Heart left ventricle (tissue), 16 donors: ENCODE results near the gene UBE2M. TPM values are rescaled to one million over a fixed set of nuclear protein-coding genes. Genes with fewer than 3 reads are reported as not detected.
A peak's percentile ranks its signal among the peaks of the same experiment; 100 is the strongest.

Source experiments
- ATAC-seq, 4 donors: fragments of 200-7000 bp; cut with Tn5 transposase; one replicate each; pipeline ENCODE4 v1.9.1; 2020 to 2022; ENCODE audit warnings: moderate library complexity in 4 of 4, mild to moderate bottlenecking in 3 of 4, moderate number of reproducible peaks in 1 of 4
- DNase-seq, 5 donors: peaks; one replicate each; pipeline ENCODE4 v3.0.0-alpha.2; 2020
- H3K27ac ChIP-seq, 12 donors: fragments of 200-600 bp; sonication (generic) in 4 of 12; one replicate each; pipeline versions ENCODE4 v1.5.0 to v1.8.0; 2016 to 2022; ENCODE audit warnings: mild to moderate bottlenecking in 2 of 12
- H3K27me3 ChIP-seq, 9 donors: fragments of 200-600 bp; sonication (generic) in 2 of 9; one replicate each; pipeline versions ENCODE4 v1.5.1 to v1.8.0; 2016 to 2022; ENCODE audit warnings: mild to moderate bottlenecking in 3 of 9
- H3K36me3 ChIP-seq, 9 donors: fragments of 200-600 bp; sonication (generic) in 2 of 9; one replicate each; pipeline versions ENCODE4 v1.5.0 to v1.8.0; 2018 to 2022; ENCODE audit warnings: mild to moderate bottlenecking in 2 of 9
- H3K4me1 ChIP-seq, 12 donors: fragments of 200-600 bp; sonication (generic) in 4 of 12; one replicate each; pipeline versions ENCODE4 v1.5.0 to v1.8.0; 2016 to 2022; ENCODE audit warnings: mild to moderate bottlenecking in 3 of 12
- H3K4me3 ChIP-seq, 12 donors: fragments of 200-600 bp; sonication (generic) in 4 of 12; one replicate each; pipeline versions ENCODE4 v1.5.0 to v1.8.0; 2017 to 2022; ENCODE audit warnings: mild to moderate bottlenecking in 9 of 12, moderate library complexity in 4 of 12
- H3K9me3 ChIP-seq, 12 donors: fragments of 200-600 bp; sonication (generic) in 4 of 12; one replicate each; pipeline versions ENCODE4 v1.5.0 to v1.8.0; 2016 to 2022; ENCODE audit warnings: mild to moderate bottlenecking in 1 of 12
- POLR2A ChIP-seq, 2 donors: fragments of 450-650 bp; IDR thresholded peaks; one replicate each; pipeline ENCODE4 v1.6.1; 2017; ENCODE audit warnings: antibody characterized with exemption in 2 of 2, mild to moderate bottlenecking in 2 of 2, moderate library complexity in 2 of 2
- WGBS, 4 donors: extraction: QIAGEN DNeasy Blood & Tissue Kit in 2 of 4; methylation state at CpG; one replicate each; pipeline versions ENCODE4 v1.1.5 to v1.1.7; 2013 to 2018; 5-methylcytosine and 5-hydroxymethylcytosine counted together
- intact Hi-C, 10 donors: fragments of 100-400 bp; cut with DNase I; formaldehyde crosslinking; loops; one replicate each; pipeline versions ENCODE4 v1.11.1 to v1.14.2; 2022
- polyA plus RNA-seq, 2 donors: library from polyadenylated mRNA; stranded (reverse); fragments of 200-250 nt; gene quantifications; one replicate each; pipeline ENCODE4 v1.2.3, GENCODE V29; 2013
- total RNA-seq, 9 donors: library from RNA; depleted of rRNA in 2 of 9; stranded (reverse); fragments of >200 nt in 2 of 9; fragmentation: NEBNext Ultra II Directional in 3 of 9; extraction: Animal tissue kit (Norgen Biotek cat#: 25700) in 3 of 9; gene quantifications; one replicate each; pipeline versions ENCODE4 v1.1.0 to v1.2.4, GENCODE V29; 2016 to 2023
- TF ChIP-seq, protein P1 (sequence below), 12 donors: fragments of 200-600 bp; sonication (generic) in 4 of 12; IDR thresholded peaks; one replicate each; pipeline versions ENCODE4 v1.5.0 to v1.8.0; 2018 to 2022; ENCODE audit warnings: antibody characterized with exemption in 12 of 12, mild to moderate bottlenecking in 5 of 12
- donor health status: ischemic (EF 13 %, LVEDD 7.1; RV severe dilation, severe dysfunction).
- donor health status: healthy with polysubstance abuse.
- donor health status: DM: no; HTN: yes; CAD: no.
- donor health status: DM: no; HTN: no; CAD: no.
- donor health status: ischemic (EF 25% LVEDD 6.9; RV normal size, moderate dysfunction).
- donor health status: ischemic (EF 25% LVEDD 5.7; RV mildly dilated, moderate dysfunction).
- donor health status: healthy.
- donor health status: DM: yes; HTN: yes; CAD: no.
- donor health status: ischemic (EF 35%, LVEDD 5.7; RV mildly dilated, moderate dysfunction).
- donor health status: nonischemic (EF 11% LVEDD 7.7; RV severe dilation, severe dysfunction).
- donor health status: DM: yes; HTN: yes; CAD: no.
- donor health status: PGD.
- donor health status: ischemic (EF 29% LVEDD 5.4; RV normal size, mild dysfunction).
- donor health status: nonischemic (EF 23%, LVEDD 6.1; RV moderate dilation, normal function).

The UBE2M gene
- total and polyA plus RNA-seq, 11 donors, result 35.3 to 139 (median 114) TPM

DNA sequence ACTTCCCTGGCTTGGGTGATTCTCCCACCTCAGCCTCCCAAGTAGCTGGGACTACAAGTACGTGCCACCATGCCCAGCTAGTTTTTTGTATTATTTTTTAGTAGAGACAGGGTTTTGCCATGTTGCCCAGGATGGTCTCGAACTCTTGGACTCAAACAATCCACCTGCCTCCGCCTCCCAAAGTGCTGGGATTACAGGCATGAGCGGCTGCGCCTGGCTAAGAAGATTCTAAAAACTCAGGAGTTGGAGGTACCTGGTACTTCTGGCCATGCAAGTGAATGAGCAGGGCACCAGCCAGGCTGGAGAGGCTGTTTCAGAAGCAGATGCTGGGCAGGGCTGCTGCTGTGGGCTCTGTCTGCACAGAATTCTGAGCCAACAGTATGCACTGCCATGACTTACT, 8.6 kb upstream of the UBE2M start:
- no peak for TF ChIP-seq POLR2A (IDR thresholded peaks at IDR 0.05)
- TF ChIP-seq, protein P1, sequence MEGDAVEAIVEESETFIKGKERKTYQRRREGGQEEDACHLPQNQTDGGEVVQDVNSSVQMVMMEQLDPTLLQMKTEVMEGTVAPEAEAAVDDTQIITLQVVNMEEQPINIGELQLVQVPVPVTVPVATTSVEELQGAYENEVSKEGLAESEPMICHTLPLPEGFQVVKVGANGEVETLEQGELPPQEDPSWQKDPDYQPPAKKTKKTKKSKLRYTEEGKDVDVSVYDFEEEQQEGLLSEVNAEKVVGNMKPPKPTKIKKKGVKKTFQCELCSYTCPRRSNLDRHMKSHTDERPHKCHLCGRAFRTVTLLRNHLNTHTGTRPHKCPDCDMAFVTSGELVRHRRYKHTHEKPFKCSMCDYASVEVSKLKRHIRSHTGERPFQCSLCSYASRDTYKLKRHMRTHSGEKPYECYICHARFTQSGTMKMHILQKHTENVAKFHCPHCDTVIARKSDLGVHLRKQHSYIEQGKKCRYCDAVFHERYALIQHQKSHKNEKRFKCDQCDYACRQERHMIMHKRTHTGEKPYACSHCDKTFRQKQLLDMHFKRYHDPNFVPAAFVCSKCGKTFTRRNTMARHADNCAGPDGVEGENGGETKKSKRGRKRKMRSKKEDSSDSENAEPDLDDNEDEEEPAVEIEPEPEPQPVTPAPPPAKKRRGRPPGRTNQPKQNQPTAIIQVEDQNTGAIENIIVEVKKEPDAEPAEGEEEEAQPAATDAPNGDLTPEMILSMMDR (IDR thresholded peaks at IDR 0.05), result no peak
- peak in 1 of 5 donors; percentile 15 for DNase-seq
- intact Hi-C loops, result no loop called here
- no peak for ATAC-seq
- Histone ChIP-seq H3K4me3 (no peak overlapping the region), H3K27me3 (peaks cover 0 to 17% (median 0%) of the 10 kb centered on the region in 9 donors), H3K4me1 (peaks cover 4 to 26% (median 17%) of the 10 kb centered on the region in 12 donors), H3K27ac (no peak overlapping the region), H3K9me3 (no peaks in the 10 kb centered on the region), H3K36me3 (peaks cover 0 to 44% (median 23%) of the 10 kb centered on the region in 9 donors)
- WGBS, 4 donors, result 93 to 99% (median 96%) methylated on average over 5 of the region's 5 CpGs

DNA sequence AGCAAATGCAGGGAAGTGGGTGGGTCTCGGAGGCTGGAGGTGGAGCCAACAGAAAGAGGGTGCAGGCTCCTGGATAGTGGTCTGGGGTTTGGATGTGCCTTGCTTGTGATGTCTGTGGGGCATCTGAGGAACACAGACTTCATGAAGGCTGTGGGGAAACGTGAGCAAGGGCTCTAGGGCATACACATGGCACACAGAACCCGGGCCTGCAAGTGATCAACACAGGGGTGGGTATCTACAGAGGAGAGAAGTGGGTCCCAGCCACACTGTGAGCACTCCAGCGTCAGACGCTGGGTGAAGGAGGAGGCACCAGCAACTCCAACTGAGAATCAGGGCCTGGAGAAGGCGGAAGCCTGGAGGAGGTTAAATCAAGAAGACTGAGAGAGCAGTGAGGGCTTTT, 5.4 kb upstream of the UBE2M start:
- intact Hi-C loops, result no loop called here
- Histone ChIP-seq H3K4me3 (no peak overlapping the region), H3K4me1 (peaks cover 8 to 37% (median 32%) of the 10 kb centered on the region in 12 donors), H3K27ac (no peak overlapping the region), H3K27me3 (peaks cover 0 to 21% (median 0%) of the 10 kb centered on the region in 9 donors), H3K9me3 (no peaks in the 10 kb centered on the region), H3K36me3 (peaks cover 0 to 21% (median 9%) of the 10 kb centered on the region in 9 donors)
- TF ChIP-seq, protein P1 (IDR thresholded peaks at IDR 0.05), result no peak
- TF ChIP-seq POLR2A (IDR thresholded peaks at IDR 0.05), result no peak
- 70 to 76% (median 74%) methylated on average over 6 of the region's 6 CpGs for WGBS, 4 donors
- DNase-seq (peak in 1 of 5 donors; percentile 11), ATAC-seq (no peak)

DNA sequence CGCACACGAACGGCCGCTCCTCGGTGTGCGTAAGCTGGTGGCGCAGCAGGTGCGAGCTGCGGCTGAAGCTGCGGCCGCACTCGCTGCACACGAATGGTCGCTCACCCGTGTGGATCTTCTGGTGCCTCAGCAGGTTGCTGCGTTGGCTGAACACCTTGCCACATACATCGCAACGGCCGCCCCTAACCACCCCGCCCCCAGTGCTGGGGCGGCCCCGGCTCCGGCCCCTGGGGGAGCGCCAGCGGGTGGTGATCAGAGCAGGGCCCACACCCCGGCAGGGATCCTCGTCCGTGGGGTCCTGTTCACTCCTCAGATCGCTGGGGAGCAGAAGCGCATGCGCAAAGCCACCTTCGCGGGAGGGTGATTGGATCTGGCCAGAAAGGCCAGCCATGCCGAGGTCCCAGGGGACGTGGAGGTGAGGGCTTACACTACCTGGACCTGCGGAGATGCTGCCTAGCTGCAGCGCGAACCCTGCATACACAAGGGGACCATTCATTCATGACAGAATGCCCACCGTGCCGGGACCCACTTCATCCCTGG, 4.7 kb upstream of the UBE2M start:
- intact Hi-C loops, result no loop called here
- TF ChIP-seq, protein P1 (IDR thresholded peaks at IDR 0.05), result no peak
- no peak for TF ChIP-seq POLR2A (IDR thresholded peaks at IDR 0.05)
- no peaks in the 10 kb centered on the region for H3K9me3 ChIP-seq
- H3K4me3 ChIP-seq, result peak overlapping the region; percentile 29 to 62 (median 50)
- peaks cover 8 to 37% (median 32%) of the 10 kb centered on the region in 12 donors for H3K4me1 ChIP-seq
- peak in 3 of 5 donors; percentile 29 to 75 (median 41) for DNase-seq
- peaks cover 0 to 21% (median 0%) of the 10 kb centered on the region in 9 donors for H3K27me3 ChIP-seq
- H3K27ac ChIP-seq, result peak overlapping the region in 5 of 12 donors; percentile 24 to 62 (median 44)
- WGBS, 4 donors, result 4 to 6% (median 5%) methylated on average over 25 to 40 of the region's 40 CpGs
- H3K36me3 ChIP-seq, result peaks cover 0 to 17% (median 9%) of the 10 kb centered on the region in 9 donors
- ATAC-seq, result no peak

DNA sequence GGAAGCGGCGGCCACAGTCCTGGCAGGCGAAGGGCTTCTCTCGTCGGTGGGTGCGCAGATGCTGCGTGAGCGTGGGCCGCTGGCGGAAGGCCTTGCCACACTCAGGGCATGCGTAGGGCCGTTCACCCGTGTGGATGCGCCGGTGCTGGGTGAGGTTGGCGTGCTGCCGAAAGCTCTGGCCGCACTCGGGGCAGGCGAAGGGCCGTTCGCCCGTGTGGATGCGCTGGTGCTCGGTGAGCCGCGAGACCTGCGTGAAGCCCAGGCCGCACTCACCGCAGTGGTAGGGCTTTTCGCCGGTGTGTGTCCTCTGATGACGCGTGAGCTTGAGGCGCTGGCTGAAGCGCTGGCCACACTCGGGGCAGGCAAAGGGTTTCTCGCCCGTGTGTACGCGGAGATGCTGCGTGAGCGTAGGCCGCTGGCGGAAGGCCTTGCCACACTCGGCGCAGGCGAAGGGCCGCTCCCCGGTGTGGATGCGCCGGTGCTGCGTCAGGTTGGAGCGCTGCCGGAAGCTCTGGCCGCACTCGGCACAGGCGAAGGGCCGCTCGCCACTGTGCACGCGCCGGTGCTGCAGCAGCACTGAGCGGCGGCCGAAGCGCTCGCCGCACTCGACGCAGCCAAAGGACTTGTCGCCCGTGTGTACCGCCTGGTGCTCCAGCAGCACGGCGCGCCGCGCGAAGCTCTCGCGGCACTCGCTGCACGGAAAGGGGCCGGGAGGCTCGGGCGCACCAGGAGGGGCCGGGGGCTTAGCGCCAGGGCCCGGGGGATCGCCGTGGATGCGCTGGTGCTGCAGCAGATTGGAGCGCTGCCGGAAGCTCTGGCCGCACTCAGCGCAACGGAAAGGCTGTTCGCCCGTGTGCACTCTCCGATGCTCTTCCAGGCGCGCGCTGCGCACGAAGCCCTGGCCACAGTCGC, 4.0 kb upstream of the UBE2M start:
- Histone ChIP-seq H3K27me3 (peaks cover 0 to 21% (median 0%) of the 10 kb centered on the region in 9 donors), H3K27ac (peak overlapping the region in 8 of 12 donors; percentile 22 to 62 (median 46)), H3K4me3 (peak overlapping the region; percentile 29 to 62 (median 50)), H3K36me3 (peaks cover 0 to 14% (median 6%) of the 10 kb centered on the region in 9 donors), H3K4me1 (peaks cover 8 to 41% (median 34%) of the 10 kb centered on the region in 12 donors), H3K9me3 (no peaks in the 10 kb centered on the region)
- ATAC-seq (peak in 1 of 4 donors; percentile 3), DNase-seq (peak in 4 of 5 donors; percentile 40 to 75 (median 56))
- intact Hi-C loops, result no loop called here
- TF ChIP-seq, protein P1 (IDR thresholded peaks at IDR 0.05), result no peak
- no peak for TF ChIP-seq POLR2A (IDR thresholded peaks at IDR 0.05)
- 4 to 13% (median 6%) methylated on average over 51 to 107 of the region's 107 CpGs for WGBS, 4 donors
